ENCODE measurements around the gene OR1J4.

The OR1J4 gene

DNA sequence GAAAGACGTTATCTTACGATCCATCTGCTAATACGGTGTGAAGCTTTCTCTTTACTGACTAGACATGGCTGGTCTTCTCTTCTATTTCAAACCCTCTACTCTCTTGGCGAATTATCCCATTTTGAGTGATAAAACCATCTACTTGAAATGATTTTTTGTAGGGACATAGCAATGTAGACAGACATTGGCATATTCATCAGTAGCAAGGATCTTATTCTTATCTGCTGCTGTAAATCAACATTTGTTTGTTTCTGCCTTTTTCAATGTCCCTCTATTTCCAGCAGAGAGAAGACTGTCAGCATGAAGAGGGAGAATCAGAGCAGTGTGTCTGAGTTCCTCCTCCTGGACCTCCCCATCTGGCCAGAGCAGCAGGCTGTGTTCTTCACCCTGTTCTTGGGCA is at the start of gene OR1J4:
OR1J4 (plus strand) TSS at position 301 of the 400 bp plus-strand sequence; CDS start at position 301, 0 bp downstream.
- H3K27ac ChIP-seq: no peak within 1 kb of the TSS
- H3K4me3 ChIP-seq (ENCODE audit: low read depth, low read length): no peak within 1 kb of the TSS
- DNase-seq: no peak
- in situ Hi-C loops (cut with HindIII; ENCODE audit: low pct_ligation_motif_present, low sequenced_read_pairs): no loop called here
- TF ChIP-seq, protein P1, sequence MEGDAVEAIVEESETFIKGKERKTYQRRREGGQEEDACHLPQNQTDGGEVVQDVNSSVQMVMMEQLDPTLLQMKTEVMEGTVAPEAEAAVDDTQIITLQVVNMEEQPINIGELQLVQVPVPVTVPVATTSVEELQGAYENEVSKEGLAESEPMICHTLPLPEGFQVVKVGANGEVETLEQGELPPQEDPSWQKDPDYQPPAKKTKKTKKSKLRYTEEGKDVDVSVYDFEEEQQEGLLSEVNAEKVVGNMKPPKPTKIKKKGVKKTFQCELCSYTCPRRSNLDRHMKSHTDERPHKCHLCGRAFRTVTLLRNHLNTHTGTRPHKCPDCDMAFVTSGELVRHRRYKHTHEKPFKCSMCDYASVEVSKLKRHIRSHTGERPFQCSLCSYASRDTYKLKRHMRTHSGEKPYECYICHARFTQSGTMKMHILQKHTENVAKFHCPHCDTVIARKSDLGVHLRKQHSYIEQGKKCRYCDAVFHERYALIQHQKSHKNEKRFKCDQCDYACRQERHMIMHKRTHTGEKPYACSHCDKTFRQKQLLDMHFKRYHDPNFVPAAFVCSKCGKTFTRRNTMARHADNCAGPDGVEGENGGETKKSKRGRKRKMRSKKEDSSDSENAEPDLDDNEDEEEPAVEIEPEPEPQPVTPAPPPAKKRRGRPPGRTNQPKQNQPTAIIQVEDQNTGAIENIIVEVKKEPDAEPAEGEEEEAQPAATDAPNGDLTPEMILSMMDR (IDR thresholded peaks at IDR 0.05; ENCODE audit: low read depth, low read length, missing control alignments): no peak
- H3K36me3 ChIP-seq (replicated peaks): no peaks in the 10 kb centered on the region
- H3K27me3 ChIP-seq (replicated peaks): no peaks in the 10 kb centered on the region

DNA sequence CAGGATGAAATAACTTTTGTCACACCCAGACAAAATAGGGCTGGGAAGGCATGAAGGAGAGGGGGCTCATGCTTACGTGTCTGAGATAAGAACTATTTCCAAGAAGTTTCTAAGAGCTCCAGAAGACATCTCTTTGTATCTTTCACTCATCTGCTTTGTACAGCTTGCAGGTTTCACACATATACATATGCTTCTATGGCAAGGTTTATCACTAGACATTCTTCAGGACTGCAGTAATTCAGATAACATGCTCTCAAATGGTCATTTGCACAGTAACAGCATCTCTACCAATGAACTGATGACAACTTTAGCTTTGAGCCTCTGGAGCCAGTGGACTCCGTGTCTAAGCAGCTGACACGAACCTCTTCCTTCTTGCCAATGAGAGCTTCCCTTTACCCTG is 44.4 kb upstream of the OR1J4 start:
- H3K27ac ChIP-seq: no peak overlapping the region
- H3K4me3 ChIP-seq (ENCODE audit: low read depth, low read length): no peak overlapping the region
- no peak for DNase-seq
- in situ Hi-C loops (cut with HindIII; ENCODE audit: low pct_ligation_motif_present, low sequenced_read_pairs): no loop called here
- H3K36me3 ChIP-seq (replicated peaks): no peaks in the 10 kb centered on the region
- TF ChIP-seq, protein P1 (IDR thresholded peaks at IDR 0.05; ENCODE audit: low read depth, low read length, missing control alignments): no peak
- peaks cover 2% of the 10 kb centered on the region for H3K27me3 ChIP-seq (replicated peaks)

GRCh38 chr9:122475717-122476116 is 43.2 kb upstream of the OR1J4 start:
- TF ChIP-seq, protein P1 (IDR thresholded peaks at IDR 0.05; ENCODE audit: low read depth, low read length, missing control alignments): no peak
- in situ Hi-C loops (cut with HindIII; ENCODE audit: low pct_ligation_motif_present, low sequenced_read_pairs): no loop called here
- Histone ChIP-seq H3K27me3 (replicated peaks) (peaks cover 2% of the 10 kb centered on the region), H3K4me3 (ENCODE audit: low read depth, low read length) (no peak overlapping the region), H3K27ac (no peak overlapping the region), H3K36me3 (replicated peaks) (no peaks in the 10 kb centered on the region)
- no peak for DNase-seq

GRCh38 chr9:122477346-122477745 is 41.6 kb upstream of the OR1J4 start:
- DNase-seq: no peak
- no peak overlapping the region for H3K27ac ChIP-seq
- peaks cover 2% of the 10 kb centered on the region for H3K27me3 ChIP-seq (replicated peaks)
- no peak overlapping the region for H3K4me3 ChIP-seq (ENCODE audit: low read depth, low read length)
- no peaks in the 10 kb centered on the region for H3K36me3 ChIP-seq (replicated peaks)
- TF ChIP-seq, protein P1 (IDR thresholded peaks at IDR 0.05; ENCODE audit: low read depth, low read length, missing control alignments): no peak
- in situ Hi-C loops (cut with HindIII; ENCODE audit: low pct_ligation_motif_present, low sequenced_read_pairs): no loop called here

GRCh38 chr9:122477826-122478225 is 41.1 kb upstream of the OR1J4 start, which contains the start of gene OR1J1:
Gene OR1J1 (minus strand): TSS chr9:122477926. CDS start chr9:122477926, 0 bp downstream.
- in situ Hi-C loops (cut with HindIII; ENCODE audit: low pct_ligation_motif_present, low sequenced_read_pairs): no loop called here
- H3K36me3 ChIP-seq (replicated peaks): no peaks in the 10 kb centered on the region
- H3K4me3 ChIP-seq (ENCODE audit: low read depth, low read length): no peak within 1 kb of the TSS
- DNase-seq: no peak
- peaks cover 2% of the 10 kb centered on the region for H3K27me3 ChIP-seq (replicated peaks)
- H3K27ac ChIP-seq: no peak within 1 kb of the TSS
- TF ChIP-seq, protein P1 (IDR thresholded peaks at IDR 0.05; ENCODE audit: low read depth, low read length, missing control alignments): no peak

- Histone ChIP-seq H3K4me3 (ENCODE audit: low read depth, low read length) (no peak overlapping the region), H3K27me3 (replicated peaks) (peaks cover 2% of the 10 kb centered on the region), H3K27ac (no peak overlapping the region), H3K36me3 (replicated peaks) (no peaks in the 10 kb centered on the region)
- in situ Hi-C loops (cut with HindIII; ENCODE audit: low pct_ligation_motif_present, low sequenced_read_pairs): no loop called here
- DNase-seq: no peak
- TF ChIP-seq, protein P1 (IDR thresholded peaks at IDR 0.05; ENCODE audit: low read depth, low read length, missing control alignments): no peak
These were observed 39.9 kb upstream of the OR1J4 start for GRCh38 chr9:122479062-122479461.
